ENCODE data around the gene BDNF.

DNA sequence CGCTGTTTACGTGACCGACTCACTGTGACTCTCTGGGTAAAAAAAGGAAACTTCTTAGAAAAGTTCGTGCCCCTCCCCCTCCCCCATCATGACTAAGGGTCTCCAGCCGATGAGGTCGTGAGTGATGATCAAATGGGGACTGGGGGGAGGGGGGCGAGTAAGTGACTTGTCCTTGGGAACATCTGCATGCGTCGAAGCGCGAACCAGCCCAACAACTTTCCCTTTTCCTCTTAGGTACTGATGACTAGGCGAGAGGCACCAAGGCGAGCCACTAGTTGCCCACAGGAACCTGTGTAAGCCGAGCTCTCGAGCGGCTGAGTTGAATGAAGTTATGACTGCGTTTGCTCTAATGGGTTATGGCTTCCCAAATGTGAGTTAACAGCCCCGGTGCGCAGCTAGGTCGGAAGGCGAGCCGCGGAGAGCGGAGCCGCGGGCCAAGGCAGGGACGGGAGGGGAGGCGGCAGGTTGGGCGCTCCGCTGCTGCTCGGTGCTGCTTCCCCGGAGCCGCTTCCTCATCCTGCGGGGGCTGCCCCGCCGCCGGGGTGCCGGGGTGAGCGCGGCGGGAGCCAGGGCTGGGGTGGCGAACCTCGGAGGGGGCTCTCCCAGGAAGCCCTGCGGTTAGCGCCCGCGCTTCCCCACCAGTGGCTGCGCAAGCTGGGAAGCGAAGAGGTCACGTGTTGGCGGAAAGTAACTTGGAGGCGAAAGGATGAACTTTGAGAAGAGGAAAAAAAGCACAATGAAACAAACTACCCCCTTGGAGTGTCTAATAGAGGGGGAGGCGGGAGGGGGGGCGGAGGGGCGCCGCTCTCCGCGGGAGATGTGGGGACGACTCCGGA is 22.1 kb upstream of the BDNF start:
- TF ChIP-seq, protein P1, sequence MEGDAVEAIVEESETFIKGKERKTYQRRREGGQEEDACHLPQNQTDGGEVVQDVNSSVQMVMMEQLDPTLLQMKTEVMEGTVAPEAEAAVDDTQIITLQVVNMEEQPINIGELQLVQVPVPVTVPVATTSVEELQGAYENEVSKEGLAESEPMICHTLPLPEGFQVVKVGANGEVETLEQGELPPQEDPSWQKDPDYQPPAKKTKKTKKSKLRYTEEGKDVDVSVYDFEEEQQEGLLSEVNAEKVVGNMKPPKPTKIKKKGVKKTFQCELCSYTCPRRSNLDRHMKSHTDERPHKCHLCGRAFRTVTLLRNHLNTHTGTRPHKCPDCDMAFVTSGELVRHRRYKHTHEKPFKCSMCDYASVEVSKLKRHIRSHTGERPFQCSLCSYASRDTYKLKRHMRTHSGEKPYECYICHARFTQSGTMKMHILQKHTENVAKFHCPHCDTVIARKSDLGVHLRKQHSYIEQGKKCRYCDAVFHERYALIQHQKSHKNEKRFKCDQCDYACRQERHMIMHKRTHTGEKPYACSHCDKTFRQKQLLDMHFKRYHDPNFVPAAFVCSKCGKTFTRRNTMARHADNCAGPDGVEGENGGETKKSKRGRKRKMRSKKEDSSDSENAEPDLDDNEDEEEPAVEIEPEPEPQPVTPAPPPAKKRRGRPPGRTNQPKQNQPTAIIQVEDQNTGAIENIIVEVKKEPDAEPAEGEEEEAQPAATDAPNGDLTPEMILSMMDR (conservative IDR thresholded peaks at IDR 0.05) = no peak
- no peak for TF ChIP-seq EZH2 (IDR thresholded peaks at IDR 0.05; ENCODE audit: low read depth)

Data from PC-9 (cell line).